IPS DF 4.7 (cell line): ENCODE measurements around the gene EFHC1.

ENCODE experiments used
- DNase-seq: peaks from one replicate; pipeline ENCODE4 v3.0.0-alpha.2; 2013; ENCODE audit warnings: low spot score; ENCODE audit errors: extremely low read depth

Gene EFHC1

GRCh38 chr6:52516269-52516668 is 96.1 kb downstream of the EFHC1 start:
- DNase-seq: no peak

- no peak for DNase-seq
Observed at GRCh38 chr6:52516943-52517342, 96.8 kb downstream of the EFHC1 start.

GRCh38 chr6:52517502-52518278 is 97.5 kb downstream of the EFHC1 start:
- DNase-seq: peak; percentile 78

GRCh38 chr6:52518279-52518945 is 98.3 kb downstream of the EFHC1 start:
- DNase-seq: no peak

- no peak for DNase-seq
Observed at GRCh38 chr6:52519618-52520017, 99.5 kb downstream of the EFHC1 start.

- no peak for DNase-seq
Observed at GRCh38 chr6:52522151-52522626, 102.0 kb downstream of the EFHC1 start.

- no peak for DNase-seq
Observed at GRCh38 chr6:52522655-52523054, 102.5 kb downstream of the EFHC1 start.

GRCh38 chr6:52523378-52524142 is 103.4 kb downstream of the EFHC1 start:
- DNase-seq: no peak

GRCh38 chr6:52524918-52525317 is 104.8 kb downstream of the EFHC1 start:
- no peak for DNase-seq

GRCh38 chr6:52526634-52527033 is 106.5 kb downstream of the EFHC1 start:
- no peak for DNase-seq

- no peak for DNase-seq
Observed at GRCh38 chr6:52527436-52527835, 107.3 kb downstream of the EFHC1 start.

GRCh38 chr6:52529311-52529710 is 109.2 kb downstream of the EFHC1 start:
- DNase-seq: no peak

GRCh38 chr6:52530351-52530750 is 110.2 kb downstream of the EFHC1 start:
- DNase-seq: no peak

GRCh38 chr6:52531396-52531795 is 111.3 kb downstream of the EFHC1 start:
- DNase-seq: no peak

GRCh38 chr6:52531834-52532233 is 111.7 kb downstream of the EFHC1 start:
- DNase-seq: no peak

GRCh38 chr6:52532457-52532856 is 112.3 kb downstream of the EFHC1 start:
- no peak for DNase-seq

GRCh38 chr6:52533491-52533890 is 113.3 kb downstream of the EFHC1 start:
- DNase-seq: no peak

GRCh38 chr6:52534363-52534762 is 114.2 kb downstream of the EFHC1 start:
- DNase-seq: no peak

GRCh38 chr6:52534966-52535390 is 114.8 kb downstream of the EFHC1 start:
- DNase-seq: no peak

GRCh38 chr6:52535711-52536423 is 115.7 kb downstream of the EFHC1 start:
- DNase-seq: no peak

- no peak for DNase-seq
Observed at GRCh38 chr6:52536424-52536916, 116.3 kb downstream of the EFHC1 start.
